ENCODE measurements around the gene SNTA1.

- TF ChIP-seq POLR2AphosphoS5 (IDR thresholded peaks at IDR 0.05; ENCODE audit: low read depth) (no peak), CTCF (IDR thresholded peaks at IDR 0.05; ENCODE audit: insufficient read depth, low read length) (no peak), REST (IDR thresholded peaks at IDR 0.05; ENCODE audit: insufficient replicate concordance, low read depth) (no peak), SPI1 (IDR thresholded peaks at IDR 0.05; ENCODE audit: borderline replicate concordance, low read depth) (no peak), GABPA (IDR thresholded peaks at IDR 0.05; ENCODE audit: low read depth) (no peak)
These were observed 22.1 kb upstream of the SNTA1 start for GRCh38 chr20:33465481-33466302.

All from HL-60 (cell line).